ENCODE data around the gene PGAP3.

The PGAP3 gene

DNA sequence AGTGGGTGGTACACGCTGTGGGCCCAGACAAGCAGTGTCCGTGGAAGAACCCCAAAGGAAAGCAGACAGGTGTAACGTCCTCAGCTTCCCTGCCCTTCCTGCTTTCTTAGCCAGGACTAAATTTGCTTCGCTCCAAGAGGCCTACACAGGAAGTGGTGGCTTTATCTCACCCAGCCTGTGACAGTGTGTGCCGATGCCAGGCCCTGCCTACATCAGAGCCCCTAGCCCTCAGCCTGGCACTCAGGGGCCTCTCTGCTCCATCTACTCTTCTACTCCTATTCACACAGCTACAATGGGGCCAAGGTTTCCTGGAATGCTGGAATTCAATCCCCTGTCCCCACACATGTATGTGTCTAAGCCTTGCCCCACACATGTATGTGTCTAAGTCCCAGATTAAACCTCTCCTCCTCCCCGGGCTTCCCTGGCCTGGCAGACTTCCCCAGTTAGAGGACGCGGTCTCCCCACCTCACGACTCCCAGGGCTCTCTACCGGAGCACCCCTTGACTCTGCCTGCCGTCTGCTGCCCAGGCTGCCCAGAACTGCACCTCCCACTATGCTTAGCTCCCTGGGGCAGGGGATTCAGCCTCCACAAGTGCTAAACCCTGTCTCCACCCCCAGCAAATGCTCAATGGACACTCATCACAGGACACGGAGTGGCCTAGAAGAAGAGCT lies 8.2 kb downstream of the PGAP3 start:
- DNase-seq, result peak; percentile 81
- peaks cover 33% of the 10 kb centered on the region for H3K36me3 ChIP-seq
- H3K9me3 ChIP-seq (ENCODE audit: severe bottlenecking), result no peaks in the 10 kb centered on the region
- no peak for TF ChIP-seq CTCF (IDR thresholded peaks at IDR 0.05; ENCODE audit: low read depth, low read length)
- H3K27me3 ChIP-seq (ENCODE audit: insufficient read depth, low read depth, severe bottlenecking), result no peaks in the 10 kb centered on the region
- H3K27ac ChIP-seq, result peak overlapping the region; percentile 96
- H3K4me3 ChIP-seq (ENCODE audit: low read depth, low read length), result peak overlapping the region; percentile 11

- TF ChIP-seq CTCF (IDR thresholded peaks at IDR 0.05; ENCODE audit: low read depth, low read length), result peak; percentile 26; the same call in 1 of the 2 replicates
- no peaks in the 10 kb centered on the region for H3K9me3 ChIP-seq (ENCODE audit: severe bottlenecking)
- DNase-seq, result no peak
- H3K4me3 ChIP-seq (ENCODE audit: low read depth, low read length), result no peak overlapping the region
- H3K36me3 ChIP-seq, result peaks cover 26% of the 10 kb centered on the region
- peak overlapping the region; percentile 96 for H3K27ac ChIP-seq
- H3K27me3 ChIP-seq (ENCODE audit: insufficient read depth, low read depth, severe bottlenecking), result no peaks in the 10 kb centered on the region
These were observed 9.3 kb downstream of the PGAP3 start for GRCh38 chr17:39678340-39679116.

GRCh38 chr17:39677542-39678339 lies 10.1 kb downstream of the PGAP3 start:
- Histone ChIP-seq H3K27me3 (ENCODE audit: insufficient read depth, low read depth, severe bottlenecking) (no peaks in the 10 kb centered on the region), H3K4me3 (ENCODE audit: low read depth, low read length) (no peak overlapping the region), H3K27ac (peak overlapping the region; percentile 96), H3K9me3 (ENCODE audit: severe bottlenecking) (no peaks in the 10 kb centered on the region), H3K36me3 (peaks cover 20% of the 10 kb centered on the region)
- DNase-seq, result peak; percentile 71
- TF ChIP-seq CTCF (IDR thresholded peaks at IDR 0.05; ENCODE audit: low read depth, low read length), result no peak

DNA sequence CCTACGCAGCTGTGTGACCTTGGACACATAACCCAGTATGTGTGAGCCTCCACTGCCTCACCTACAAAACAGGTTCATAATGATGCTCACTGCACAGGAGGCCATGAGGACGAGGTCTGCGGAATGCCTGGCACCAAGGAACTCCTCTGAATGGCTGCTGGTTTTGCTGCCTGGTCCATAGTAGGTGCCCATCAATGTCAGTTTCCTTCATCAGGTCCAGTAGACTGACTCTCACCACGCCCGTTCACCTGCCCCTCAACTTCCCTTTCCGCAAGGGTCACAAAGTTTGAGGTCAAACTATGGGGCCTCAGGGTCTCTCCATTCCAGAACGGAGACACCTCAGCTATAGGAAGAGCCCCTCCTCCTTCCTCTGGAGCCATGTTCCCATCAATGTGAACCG lies 10.8 kb downstream of the PGAP3 start:
- H3K27me3 ChIP-seq (ENCODE audit: insufficient read depth, low read depth, severe bottlenecking), result no peaks in the 10 kb centered on the region
- TF ChIP-seq CTCF (IDR thresholded peaks at IDR 0.05; ENCODE audit: low read depth, low read length), result no peak
- peaks cover 17% of the 10 kb centered on the region for H3K36me3 ChIP-seq
- no peak for DNase-seq
- peak overlapping the region; percentile 96 for H3K27ac ChIP-seq
- no peaks in the 10 kb centered on the region for H3K9me3 ChIP-seq (ENCODE audit: severe bottlenecking)
- no peak overlapping the region for H3K4me3 ChIP-seq (ENCODE audit: low read depth, low read length)

DNA sequence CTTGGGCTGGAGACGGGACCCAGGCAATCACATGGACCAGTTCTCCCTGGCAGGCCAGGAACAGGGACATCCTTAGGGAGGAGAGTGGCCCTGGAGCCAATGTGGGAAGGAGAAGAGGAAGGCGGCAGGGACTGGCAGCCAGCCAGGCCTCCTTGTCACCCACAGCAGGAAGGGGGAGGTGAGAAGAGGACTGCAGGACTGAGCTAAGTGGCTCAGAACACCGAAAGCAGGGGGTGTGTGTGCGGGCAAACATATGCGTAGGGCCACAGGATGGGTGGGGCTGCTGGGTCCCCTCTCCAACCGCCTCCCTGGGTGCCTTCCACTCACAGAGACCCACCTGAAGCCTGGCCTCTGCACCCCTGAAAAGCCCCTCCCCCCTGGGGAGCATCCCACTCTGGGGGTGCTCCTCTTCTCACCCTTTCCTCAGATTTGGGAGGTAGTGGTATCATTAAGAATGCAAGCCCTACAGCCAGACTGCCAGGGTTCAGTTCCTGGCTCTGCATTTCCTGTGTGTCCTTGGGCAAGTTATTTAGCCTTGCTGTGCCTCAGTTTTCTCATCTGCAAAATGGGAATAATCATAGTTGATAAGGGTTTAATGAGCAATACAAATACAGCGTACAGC lies 11.5 kb downstream of the PGAP3 start:
- Histone ChIP-seq H3K36me3 (peaks cover 13% of the 10 kb centered on the region), H3K27ac (peak overlapping the region; percentile 44), H3K4me3 (ENCODE audit: low read depth, low read length) (no peak overlapping the region), H3K9me3 (ENCODE audit: severe bottlenecking) (no peaks in the 10 kb centered on the region), H3K27me3 (ENCODE audit: insufficient read depth, low read depth, severe bottlenecking) (no peaks in the 10 kb centered on the region)
- TF ChIP-seq CTCF (IDR thresholded peaks at IDR 0.05; ENCODE audit: low read depth, low read length), result no peak
- no peak for DNase-seq

Measured in WERI-Rb-1 (cell line).